NCI-H2227 (cell line): ENCODE results near the gene FAM53B.

Experiments
- DNase-seq: peaks from one replicate; lab custom pipeline; 2025; ENCODE audit not compliant: unreplicated experiment; lab: John Stamatoyannopoulos, UW

FAM53B gene

DNA sequence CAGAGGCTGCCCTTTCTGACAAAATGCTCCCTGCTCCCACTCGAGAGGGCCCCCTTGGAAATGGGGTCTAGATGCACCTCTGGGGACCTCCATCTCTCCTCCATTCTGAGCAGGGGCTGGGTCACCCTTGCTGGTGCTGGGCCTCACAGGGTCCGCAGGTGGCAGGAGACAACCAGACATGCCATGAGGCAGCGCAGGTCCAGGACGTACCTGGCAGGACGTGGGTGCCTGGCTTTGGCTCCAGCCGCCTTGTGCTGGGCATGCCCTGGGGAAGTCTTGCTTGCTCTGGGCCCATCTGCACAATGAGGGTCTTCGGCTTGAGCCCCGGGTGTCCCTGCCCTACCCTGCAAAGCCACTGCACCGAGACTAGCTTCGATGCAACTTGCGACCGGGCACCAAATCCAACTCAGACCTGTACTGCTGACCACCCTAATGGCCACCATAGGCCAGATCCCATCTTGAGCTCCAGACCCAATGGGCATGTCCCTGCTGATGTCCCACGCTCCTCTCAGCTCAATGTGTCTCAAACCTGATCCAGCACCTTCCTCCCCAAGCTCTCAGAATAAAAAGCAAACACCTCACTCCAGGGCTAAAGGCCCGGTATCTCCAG lies 107.0 kb downstream of the FAM53B start:
- no peak for DNase-seq

- no peak for DNase-seq
Measured at GRCh38 chr10:124636271-124636995, 107.7 kb downstream of the FAM53B start.

- DNase-seq: no peak
Measured at GRCh38 chr10:124632566-124632965, 111.6 kb downstream of the FAM53B start.

DNA sequence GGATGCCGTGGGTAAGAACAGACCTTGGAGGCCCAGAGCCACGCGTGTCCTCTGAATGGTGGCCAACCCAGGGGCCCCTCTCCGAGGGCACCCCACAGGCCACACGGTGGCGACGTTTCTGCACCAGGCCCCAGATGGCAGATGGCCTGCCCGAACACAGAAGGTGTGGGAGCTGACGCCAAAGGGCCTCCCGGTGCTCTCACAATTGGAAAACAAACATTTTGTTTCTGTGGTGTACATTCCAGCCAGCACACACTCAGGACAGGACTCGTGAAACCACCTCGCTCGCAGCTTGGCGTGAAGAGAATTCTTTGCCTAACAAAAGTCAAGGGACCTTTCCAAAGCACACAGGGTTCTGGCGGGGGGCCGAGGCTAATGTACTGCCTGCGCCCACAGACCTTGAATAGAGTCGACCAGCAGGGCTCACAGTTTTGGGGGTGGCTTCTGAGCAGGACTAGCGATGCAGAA lies 112.1 kb downstream of the FAM53B start:
- DNase-seq: no peak

DNA sequence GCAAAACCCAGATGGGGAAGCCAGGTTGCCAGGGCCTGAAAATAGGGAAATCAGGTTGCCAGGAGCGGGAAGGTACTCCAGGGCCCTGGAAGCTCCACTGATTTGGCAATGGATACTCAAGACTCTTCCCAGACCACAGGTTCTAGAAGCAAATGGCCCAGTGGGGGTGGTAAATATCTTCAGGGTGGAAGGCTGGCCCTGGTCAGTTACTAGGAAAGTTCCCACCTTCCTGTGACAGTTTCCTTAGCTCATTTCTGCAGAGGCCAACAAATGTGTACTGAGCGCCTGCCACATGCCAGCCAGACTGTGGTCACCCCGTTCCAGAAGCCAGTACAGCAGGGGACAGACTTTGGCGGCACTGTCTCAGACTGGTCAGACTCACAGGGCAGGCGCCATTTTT lies 113.6 kb downstream of the FAM53B start:
- no peak for DNase-seq

DNA sequence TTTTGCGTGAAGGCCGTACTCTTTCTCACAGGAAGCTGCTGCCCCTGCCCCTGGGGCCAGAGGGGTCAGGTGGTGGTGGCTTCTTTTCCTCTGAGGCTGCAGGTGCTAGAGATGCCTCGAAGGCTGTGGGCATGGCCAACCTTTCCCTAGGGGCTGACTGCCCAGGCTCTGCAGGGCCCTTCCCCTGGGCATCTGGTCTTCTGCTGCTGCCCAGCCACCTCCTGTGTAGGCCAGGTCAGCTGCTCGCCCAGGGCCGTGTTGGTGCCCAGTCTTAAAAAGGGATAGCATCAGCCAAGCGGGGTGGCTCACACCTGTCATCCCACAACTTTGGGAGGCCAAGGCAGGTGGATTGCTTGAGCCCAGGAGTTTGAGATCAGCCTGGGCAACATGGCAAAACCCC lies 114.3 kb downstream of the FAM53B start:
- no peak for DNase-seq

DNA sequence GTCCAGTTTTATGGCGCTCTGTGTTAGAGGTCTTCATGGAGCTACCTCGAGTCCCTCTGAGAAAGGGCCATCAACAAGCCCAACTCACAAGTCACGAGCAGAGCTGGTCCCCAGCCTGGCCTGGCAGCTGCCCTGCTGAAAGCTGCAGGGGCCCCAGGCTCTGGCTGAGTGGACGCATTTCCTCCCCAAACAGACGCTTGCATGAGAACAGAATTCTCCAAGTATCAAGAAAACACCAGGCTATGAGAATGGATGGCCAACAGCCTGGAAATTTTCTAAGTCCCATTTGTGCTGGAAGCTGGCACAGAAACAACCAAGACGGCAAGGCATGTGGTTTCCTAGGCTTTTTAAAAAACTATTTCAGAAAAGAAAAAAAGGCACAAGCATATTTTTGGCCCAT lies 114.8 kb downstream of the FAM53B start:
- no peak for DNase-seq

DNA sequence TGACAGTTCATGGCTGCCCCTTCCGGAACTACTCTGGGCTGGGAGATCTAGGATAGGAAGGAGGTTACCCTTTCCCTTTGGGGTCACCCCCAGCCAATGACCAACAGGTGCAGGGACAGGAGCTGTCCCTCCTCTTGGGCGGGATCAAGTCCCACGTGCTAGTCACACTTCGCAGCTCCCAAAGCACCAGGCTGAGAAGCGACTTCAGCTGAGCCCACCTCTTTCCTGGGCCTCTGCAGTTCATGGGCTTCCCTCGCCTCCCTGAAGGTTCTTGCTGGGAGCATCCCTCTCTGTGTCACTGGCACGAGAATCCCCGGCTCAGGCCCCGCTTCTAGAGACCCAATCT lies 115.5 kb downstream of the FAM53B start:
- no peak for DNase-seq

DNA sequence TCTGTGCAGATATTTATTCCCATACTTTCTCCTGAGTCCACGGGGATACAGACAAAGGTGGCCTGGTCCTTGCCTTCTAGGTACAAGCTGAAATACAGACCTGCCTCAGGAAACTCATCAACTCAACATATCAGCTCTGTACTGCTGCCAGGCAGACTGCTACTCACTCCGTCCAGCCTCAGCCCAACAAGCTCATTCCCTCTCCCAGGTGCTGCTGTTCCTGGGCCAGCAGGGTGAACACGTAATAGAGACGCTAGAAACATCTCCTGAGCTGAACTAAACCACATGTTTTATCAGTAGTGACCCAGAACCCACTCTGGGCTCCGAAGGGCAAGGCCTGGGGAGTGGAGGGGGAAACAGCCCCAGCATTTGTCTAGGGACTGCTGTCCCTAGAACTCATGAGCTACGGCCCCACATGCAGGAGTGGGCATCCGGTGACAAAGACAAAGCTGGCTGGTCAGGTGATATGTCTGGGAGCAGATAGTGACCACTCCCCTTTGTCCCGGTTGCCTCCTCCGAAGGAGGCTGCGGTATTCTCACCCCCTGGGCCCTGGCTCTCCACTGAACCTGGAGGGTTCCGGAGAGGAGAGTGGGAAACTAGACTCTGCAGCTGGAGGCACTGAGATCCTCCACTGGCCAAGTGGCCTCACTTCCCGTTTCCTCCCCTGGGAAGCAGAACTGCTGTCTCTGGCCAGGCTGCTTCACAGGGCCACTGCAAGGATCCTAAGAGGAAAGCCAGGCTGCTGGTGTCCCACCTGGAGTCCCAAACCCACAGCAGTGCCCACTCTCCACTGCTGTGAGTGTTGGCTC lies 116.1 kb downstream of the FAM53B start:
- no peak for DNase-seq

DNA sequence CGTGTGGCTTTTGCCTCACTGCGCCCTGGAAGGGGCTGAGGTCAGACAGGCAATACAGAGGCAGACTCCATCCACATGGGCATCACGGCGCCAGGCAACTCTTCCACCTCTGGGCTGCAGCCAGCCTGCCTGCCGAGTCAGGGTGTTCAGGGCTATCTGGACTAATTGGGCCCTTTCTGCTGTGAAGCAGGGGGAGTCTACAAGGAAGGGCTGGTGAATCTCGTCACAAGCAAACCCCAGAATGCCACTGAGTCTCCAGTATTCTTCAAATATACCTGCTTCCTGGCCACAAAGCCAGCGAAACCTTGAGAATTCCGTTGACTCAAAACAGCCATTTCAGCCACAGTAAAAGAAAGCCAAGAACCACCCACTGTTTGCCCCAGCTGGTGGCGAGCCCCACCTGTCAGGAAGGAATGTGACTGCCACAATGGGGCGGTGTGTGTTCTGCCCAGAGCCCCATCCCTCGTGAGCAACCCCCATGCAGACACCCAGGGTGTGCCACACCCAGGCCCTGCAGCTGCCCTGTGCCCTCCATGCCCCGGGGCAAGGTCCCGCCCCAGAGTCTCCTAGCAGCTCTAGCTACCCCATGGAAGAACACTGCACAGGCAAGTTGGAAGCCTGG lies 117.3 kb downstream of the FAM53B start:
- DNase-seq: no peak

- no peak for DNase-seq
Measured at GRCh38 chr10:124625831-124626238, 118.3 kb downstream of the FAM53B start.

GRCh38 chr10:124624895-124625294 lies 119.3 kb downstream of the FAM53B start:
- DNase-seq: no peak

- no peak for DNase-seq
Measured at GRCh38 chr10:124624466-124624865, 119.7 kb downstream of the FAM53B start.

DNA sequence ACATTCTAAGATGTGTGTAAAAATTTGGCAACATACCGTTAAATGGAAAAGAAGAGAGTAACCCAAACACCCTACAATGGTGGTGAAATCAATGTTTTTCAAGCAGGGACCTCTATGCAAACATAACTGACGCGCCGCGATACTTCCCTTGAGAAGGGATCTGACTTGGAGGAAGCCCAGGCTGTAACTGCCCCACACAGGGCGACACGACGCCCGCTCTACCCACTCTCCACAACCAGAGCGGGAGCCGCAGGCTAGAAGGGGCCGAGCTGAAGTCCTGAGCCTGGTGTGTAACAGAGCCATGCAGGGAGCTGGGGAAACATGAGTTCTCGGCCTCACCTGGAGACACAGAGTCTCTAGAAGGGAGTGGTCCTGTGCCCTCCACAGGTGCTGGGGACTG lies 120.2 kb downstream of the FAM53B start:
- DNase-seq: no peak

GRCh38 chr10:124622866-124623536 lies 121.2 kb downstream of the FAM53B start:
- no peak for DNase-seq

- DNase-seq: no peak
Measured at GRCh38 chr10:124622158-124622557, 122.0 kb downstream of the FAM53B start.

GRCh38 chr10:124621637-124622036 lies 122.5 kb downstream of the FAM53B start:
- DNase-seq: peak; percentile 7

GRCh38 chr10:124619802-124620490 lies 124.2 kb downstream of the FAM53B start:
- no peak for DNase-seq

- no peak for DNase-seq
Measured at GRCh38 chr10:124619195-124619594, 125.0 kb downstream of the FAM53B start.

GRCh38 chr10:124618470-124619073 lies 125.6 kb downstream of the FAM53B start:
- DNase-seq: no peak
